ENCODE data around the gene FGFR1OP2. TPM values are rescaled to one million over a fixed set of nuclear protein-coding genes. Genes with fewer than 3 reads are reported as not detected.

FGFR1OP2 gene
- total and polyA plus RNA-seq, 2 of the 4 experiments (the other 2 are of a cell fraction) = 26.7 to 31.0 TPM

GRCh38 chr12:26921886-26922285, 16.4 kb upstream of the FGFR1OP2 start:
- Histone ChIP-seq H3K9ac (ENCODE audit: low read depth, low read length) (no peak overlapping the region), H3K56ac (ENCODE audit: extremely low read depth, insufficient read depth, low read length) (no peak overlapping the region), H4K8ac (ENCODE audit: low read depth in 2 of 2, low read length in 2 of 2) (no peak overlapping the region), H3K9me3 (ENCODE audit: control insufficient read depth, insufficient read depth, low read length) (no peaks in the 10 kb centered on the region), H3K27ac (ENCODE audit: insufficient read depth, low read length) (no peak overlapping the region), H3K9me1 (ENCODE audit: insufficient read depth, low read length) (0 out of 2 replicates have a peak, but pooled peaks cover 2% of the 10 kb centered on the region), H3K27me3 (ENCODE audit: control insufficient read depth, insufficient read depth, low read length) (no peaks in the 10 kb centered on the region), H2BK20ac (ENCODE audit: low read depth, low read length) (no peak overlapping the region), H2BK15ac (ENCODE audit: low read depth, low read length) (no peak overlapping the region), H4K91ac (ENCODE audit: insufficient read depth, low read depth, low read length) (no peak overlapping the region), H3K79me1 (ENCODE audit: low read depth in 1 of 2, low read length in 2 of 2) (no peaks in the 10 kb centered on the region), H3K23ac (ENCODE audit: low read depth, low read length) (no peak overlapping the region), H3K14ac (replicated peaks; ENCODE audit: low read depth, low read length) (no peak overlapping the region), H3K4me2 (ENCODE audit: low read depth, low read length) (no peak overlapping the region), H2AK9ac (replicated peaks; ENCODE audit: low read depth, low read length, poor library complexity) (no peak overlapping the region), H3K4ac (ENCODE audit: low read depth, low read length) (no peak overlapping the region), H2BK5ac (ENCODE audit: low read depth, low read length, poor library complexity, severe bottlenecking) (no peak overlapping the region), H4K20me1 (ENCODE audit: insufficient read depth, low read length) (no peaks in the 10 kb centered on the region), H3K4me1 (ENCODE audit: control insufficient read depth, insufficient read depth, low read length) (peaks cover 2% of the 10 kb centered on the region), H2AK5ac (ENCODE audit: low read depth, low read length) (no peak overlapping the region), H3K18ac (ENCODE audit: low read depth, low read length) (no peak overlapping the region), H2BK120ac (ENCODE audit: low read depth, low read length) (no peak overlapping the region), H3K36me3 (ENCODE audit: control insufficient read depth, insufficient read depth, low read length) (peaks cover 19% of the 10 kb centered on the region), H4K5ac (ENCODE audit: low read depth, low read length) (no peak overlapping the region), H2AFZ (replicated peaks; ENCODE audit: low read length, poor library complexity) (no peak overlapping the region), H3K4me3 (ENCODE audit: insufficient read depth, low read depth, low read length) (no peak overlapping the region)
- 100% methylated on average over 1 of the region's 3 CpGs; no CpG with 5 or more reads in 1 of the 2 experiments for WGBS, 2 experiments (ENCODE audit: extremely low coverage in 2 of 2, insufficient read length in 1 of 2)
- intact Hi-C loops (cut with micrococcal nuclease) = no loop called here
- ChIA-PET CTCF (no interaction called here), POLR2A (ENCODE audit: unreplicated experiment) (no interaction called here)
- BruUV-seq (replicated peaks) = no TSS peak
- no peak for DNase-seq
- no peak for TF ChIP-seq RAD21 (IDR thresholded peaks at IDR 0.05; ENCODE audit: low read length)
- peak; percentile 37; the same call in 1 of the 2 replicates for TF ChIP-seq CEBPB (IDR thresholded peaks at IDR 0.05; ENCODE audit: low read depth, low read length)
- dilution Hi-C loops (cut with HindIII; ENCODE audit: low sequenced_read_pairs, unreplicated experiment) = no loop called here
- no peak for ATAC-seq (ENCODE audit: low read depth)
- in situ Hi-C loops (cut with MboI; ENCODE audit: low sequenced_read_pairs) = no loop called here

Data from IMR-90 (cell line).